WERI-Rb-1 (cell line): ENCODE measurements around the gene OPRD1.
"Not testable (repeated sequence)": the region's sequence is repeated elsewhere in the genome, so short reads cannot be mapped to it uniquely, and the experiment has no call there.

ENCODE experiments used
- DNase-seq: peaks from one replicate; pipeline ENCODE4 v3.0.0-alpha.2; 2020
- H3K27ac ChIP-seq: fragments of 250-450 bp; sonication (Bioruptor Pico); 2 replicates; pipeline ENCODE4 v1.5.1; 2020; ENCODE audit warnings: mild to moderate bottlenecking, moderate library complexity
- H3K27me3 ChIP-seq: fragments of 250-450 bp; sonication (Bioruptor Pico); 2 replicates; pipeline ENCODE4 v1.5.1; 2021; ENCODE audit warnings: mild to moderate bottlenecking, low read depth, moderate library complexity; ENCODE audit not compliant: insufficient read depth, severe bottlenecking
- H3K36me3 ChIP-seq: fragments of 250-450 bp; sonication (Bioruptor Pico); 2 replicates; pipeline ENCODE4 v1.5.1; 2020; ENCODE audit warnings: mild to moderate bottlenecking, moderate library complexity
- H3K4me3 ChIP-seq: 2 replicates; pipeline ENCODE4 v1.5.1; 2011; ENCODE audit warnings: low read depth, mild to moderate bottlenecking, control low read depth, low read length
- H3K9me3 ChIP-seq: fragments of 250-450 bp; sonication (Bioruptor Pico); 2 replicates; pipeline ENCODE4 v1.5.1; 2021; ENCODE audit warnings: mild to moderate bottlenecking, moderate library complexity; ENCODE audit not compliant: severe bottlenecking
- TF ChIP-seq, protein P1 (sequence below): IDR thresholded peaks from 2 replicates; pipeline ENCODE4 v1.5.1; 2011; ENCODE audit warnings: low read depth, mild to moderate bottlenecking, control low read depth, inconsistent platforms, low read length

The OPRD1 gene

DNA sequence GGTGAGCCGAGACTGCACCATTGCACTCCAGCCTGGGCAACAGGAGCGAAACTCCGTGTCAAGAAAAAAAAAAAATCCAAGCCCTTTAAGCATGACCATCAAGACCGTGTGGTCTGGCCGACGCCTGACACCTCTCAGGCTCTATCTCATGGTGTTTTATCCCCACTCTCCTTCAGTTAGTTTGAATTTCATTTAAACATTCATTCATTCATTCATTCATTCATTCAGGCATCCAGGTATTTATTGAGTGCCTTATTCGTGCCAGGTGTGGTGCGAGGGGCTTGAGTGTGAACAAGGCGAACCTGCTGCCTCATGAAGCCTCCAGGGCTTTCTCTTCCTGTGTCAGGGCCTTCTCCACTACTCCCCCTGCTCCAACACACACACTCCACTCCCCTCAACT is 22.6 kb upstream of the OPRD1 start:
- no peak overlapping the region for H3K4me3 ChIP-seq
- H3K36me3 ChIP-seq: no peaks in the 10 kb centered on the region
- H3K9me3 ChIP-seq: no peaks in the 10 kb centered on the region
- DNase-seq: no peak
- TF ChIP-seq, protein P1, sequence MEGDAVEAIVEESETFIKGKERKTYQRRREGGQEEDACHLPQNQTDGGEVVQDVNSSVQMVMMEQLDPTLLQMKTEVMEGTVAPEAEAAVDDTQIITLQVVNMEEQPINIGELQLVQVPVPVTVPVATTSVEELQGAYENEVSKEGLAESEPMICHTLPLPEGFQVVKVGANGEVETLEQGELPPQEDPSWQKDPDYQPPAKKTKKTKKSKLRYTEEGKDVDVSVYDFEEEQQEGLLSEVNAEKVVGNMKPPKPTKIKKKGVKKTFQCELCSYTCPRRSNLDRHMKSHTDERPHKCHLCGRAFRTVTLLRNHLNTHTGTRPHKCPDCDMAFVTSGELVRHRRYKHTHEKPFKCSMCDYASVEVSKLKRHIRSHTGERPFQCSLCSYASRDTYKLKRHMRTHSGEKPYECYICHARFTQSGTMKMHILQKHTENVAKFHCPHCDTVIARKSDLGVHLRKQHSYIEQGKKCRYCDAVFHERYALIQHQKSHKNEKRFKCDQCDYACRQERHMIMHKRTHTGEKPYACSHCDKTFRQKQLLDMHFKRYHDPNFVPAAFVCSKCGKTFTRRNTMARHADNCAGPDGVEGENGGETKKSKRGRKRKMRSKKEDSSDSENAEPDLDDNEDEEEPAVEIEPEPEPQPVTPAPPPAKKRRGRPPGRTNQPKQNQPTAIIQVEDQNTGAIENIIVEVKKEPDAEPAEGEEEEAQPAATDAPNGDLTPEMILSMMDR: no peak
- H3K27ac ChIP-seq: no peak overlapping the region
- H3K27me3 ChIP-seq: no peaks in the 10 kb centered on the region

DNA sequence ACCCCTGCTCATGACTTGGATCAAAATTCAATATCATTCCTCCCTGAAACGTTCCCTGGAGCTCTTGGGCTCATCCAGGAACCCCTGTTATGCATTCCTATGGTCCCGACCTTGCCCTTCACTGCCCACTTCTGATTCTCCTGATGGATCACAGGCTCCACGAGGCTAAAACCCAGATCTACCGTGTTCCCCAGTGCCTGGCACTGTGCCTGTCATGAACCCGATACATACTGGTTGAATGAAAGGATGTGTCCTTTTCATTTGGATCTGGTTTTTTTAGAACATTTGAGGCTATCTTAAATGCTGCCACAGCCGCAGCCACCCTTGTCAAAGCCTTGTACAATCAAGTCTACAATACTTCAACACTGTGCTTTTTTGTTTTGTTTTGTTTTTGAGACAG is 22.2 kb upstream of the OPRD1 start:
- Histone ChIP-seq H3K27ac (no peak overlapping the region), H3K36me3 (no peaks in the 10 kb centered on the region), H3K9me3 (no peaks in the 10 kb centered on the region), H3K4me3 (no peak overlapping the region), H3K27me3 (no peaks in the 10 kb centered on the region)
- TF ChIP-seq, protein P1: no peak
- DNase-seq: no peak

DNA sequence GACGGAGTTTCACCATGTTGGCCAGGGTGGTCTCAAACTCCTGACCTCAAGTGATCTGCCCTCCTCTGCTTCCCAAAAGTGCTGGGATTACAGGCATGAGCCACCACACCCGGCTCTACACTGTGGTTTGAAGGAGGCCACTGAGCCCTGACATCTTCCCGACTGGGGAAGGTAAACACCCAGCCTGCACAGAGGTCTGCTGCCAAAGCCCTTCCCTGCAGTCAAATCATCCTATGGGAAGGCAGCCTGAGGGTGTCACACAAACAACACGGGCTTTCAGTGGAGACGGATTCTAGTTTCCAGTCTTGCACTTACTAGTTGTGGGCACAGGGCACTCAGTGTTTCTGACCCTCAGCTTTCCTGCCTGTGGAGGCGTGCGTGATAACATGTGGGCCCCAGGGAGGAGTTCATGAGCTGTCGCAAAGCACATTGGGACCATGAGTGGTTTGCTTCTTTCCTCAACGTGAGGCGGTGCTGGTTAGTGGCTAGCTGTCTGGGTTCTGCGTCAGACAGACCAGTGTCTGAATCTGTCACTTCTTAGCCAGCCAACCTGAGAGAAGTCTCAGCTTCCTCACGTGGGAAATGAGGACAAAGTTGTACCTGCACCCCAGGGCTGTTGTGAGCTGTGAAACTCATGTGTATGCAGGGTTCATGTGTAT is 21.5 kb upstream of the OPRD1 start:
- Histone ChIP-seq H3K27me3 (no peaks in the 10 kb centered on the region), H3K27ac (no peak overlapping the region), H3K4me3 (no peak overlapping the region), H3K36me3 (no peaks in the 10 kb centered on the region), H3K9me3 (no peaks in the 10 kb centered on the region)
- TF ChIP-seq, protein P1: no peak
- no peak for DNase-seq

DNA sequence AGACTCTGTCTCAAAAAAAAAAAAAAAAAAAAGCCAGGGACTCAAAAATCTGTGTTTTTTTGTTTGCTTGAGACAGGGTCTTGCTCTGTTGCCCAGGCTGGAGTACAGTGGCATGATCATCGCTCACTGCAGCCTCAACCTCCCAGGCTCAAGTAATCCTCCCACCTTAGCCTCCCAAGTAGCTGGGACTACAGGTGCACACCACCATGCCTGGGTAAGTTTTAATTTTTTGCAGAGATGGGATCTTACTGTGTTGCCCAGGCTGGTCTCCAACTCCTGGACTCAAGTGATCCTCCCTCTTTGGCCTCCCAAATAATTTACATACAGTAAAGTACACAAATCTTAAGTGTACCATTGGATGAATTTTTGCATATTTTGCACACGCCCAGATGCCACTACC is 20.0 kb upstream of the OPRD1 start:
- not testable (repeated sequence) for H3K4me3 ChIP-seq, H3K27me3 ChIP-seq, H3K9me3 ChIP-seq, H3K27ac ChIP-seq, DNase-seq, H3K36me3 ChIP-seq

DNA sequence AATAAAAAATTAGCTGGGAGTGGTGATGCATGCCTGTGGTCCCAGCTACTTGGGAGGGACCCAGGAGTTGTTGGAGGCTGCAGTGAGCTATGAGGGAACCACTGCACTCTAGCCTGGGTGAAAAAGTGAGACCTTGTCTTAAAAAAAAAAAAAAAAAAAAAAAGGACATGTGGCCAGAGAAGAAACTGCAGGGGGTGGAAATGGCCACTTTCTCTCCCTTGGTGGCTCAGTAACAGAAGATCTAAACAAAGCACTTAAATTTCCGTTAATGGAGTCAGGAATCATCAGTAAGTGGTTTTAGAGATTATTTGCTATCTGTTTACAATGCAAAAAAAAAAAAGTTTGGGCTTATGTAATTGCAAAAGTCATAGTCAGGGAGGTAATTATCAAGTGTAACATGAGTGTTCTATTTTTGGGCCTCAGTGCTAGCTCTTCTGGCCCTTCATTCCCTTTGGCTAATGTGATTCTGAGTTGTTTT is 19.3 kb upstream of the OPRD1 start:
- H3K36me3 ChIP-seq: no peaks in the 10 kb centered on the region
- H3K4me3 ChIP-seq: no peak overlapping the region
- H3K27ac ChIP-seq: no peak overlapping the region
- H3K9me3 ChIP-seq: no peaks in the 10 kb centered on the region
- no peak for DNase-seq
- TF ChIP-seq, protein P1: no peak
- H3K27me3 ChIP-seq: no peaks in the 10 kb centered on the region

DNA sequence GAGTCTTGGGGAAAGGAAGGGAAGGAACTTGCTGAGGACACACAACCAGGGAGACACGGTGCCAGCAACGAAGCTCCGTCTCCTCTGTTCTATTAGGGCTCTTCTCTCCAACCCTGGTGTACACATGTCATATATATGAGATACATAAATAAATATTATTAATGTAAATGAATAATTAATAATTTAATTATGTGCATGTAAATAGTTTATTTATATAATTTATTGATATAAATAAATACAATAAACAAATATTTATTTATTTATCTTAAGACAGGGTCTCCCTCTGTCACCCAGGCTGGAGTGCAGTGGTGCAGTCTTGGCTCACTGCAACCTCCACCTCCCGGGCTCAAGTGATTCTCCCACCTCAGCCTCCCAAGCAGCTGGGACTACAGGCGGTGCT is 17.4 kb upstream of the OPRD1 start:
- DNase-seq, H3K36me3 ChIP-seq, H3K27ac ChIP-seq, H3K27me3 ChIP-seq, H3K4me3 ChIP-seq, H3K9me3 ChIP-seq: not testable (repeated sequence)
